Measurements from ENCODE around the gene RIPK4. TPM values are rescaled to one million over a fixed set of nuclear protein-coding genes. Genes with fewer than 3 reads are reported as not detected.
A peak's percentile ranks its signal among the peaks of the same experiment; 100 is the strongest.

The RIPK4 gene
- total RNA-seq, 1 donor from 2014 or later, result 13.7 TPM

- no peak for DNase-seq (ENCODE audit: extremely low spot score, unreplicated experiment)
- Mint-ChIP-seq H3K27me3 (peaks cover 3% of the 10 kb centered on the region), H3K4me1 (ENCODE audit: unreplicated experiment) (peaks cover 43% of the 10 kb centered on the region), H3K36me3 (no peaks in the 10 kb centered on the region), H3K4me3 (peak overlapping the region; percentile 59), H3K27ac (peak overlapping the region; percentile 62), H3K9me3 (no peaks in the 10 kb centered on the region)
- TF ChIP-seq, protein P1, sequence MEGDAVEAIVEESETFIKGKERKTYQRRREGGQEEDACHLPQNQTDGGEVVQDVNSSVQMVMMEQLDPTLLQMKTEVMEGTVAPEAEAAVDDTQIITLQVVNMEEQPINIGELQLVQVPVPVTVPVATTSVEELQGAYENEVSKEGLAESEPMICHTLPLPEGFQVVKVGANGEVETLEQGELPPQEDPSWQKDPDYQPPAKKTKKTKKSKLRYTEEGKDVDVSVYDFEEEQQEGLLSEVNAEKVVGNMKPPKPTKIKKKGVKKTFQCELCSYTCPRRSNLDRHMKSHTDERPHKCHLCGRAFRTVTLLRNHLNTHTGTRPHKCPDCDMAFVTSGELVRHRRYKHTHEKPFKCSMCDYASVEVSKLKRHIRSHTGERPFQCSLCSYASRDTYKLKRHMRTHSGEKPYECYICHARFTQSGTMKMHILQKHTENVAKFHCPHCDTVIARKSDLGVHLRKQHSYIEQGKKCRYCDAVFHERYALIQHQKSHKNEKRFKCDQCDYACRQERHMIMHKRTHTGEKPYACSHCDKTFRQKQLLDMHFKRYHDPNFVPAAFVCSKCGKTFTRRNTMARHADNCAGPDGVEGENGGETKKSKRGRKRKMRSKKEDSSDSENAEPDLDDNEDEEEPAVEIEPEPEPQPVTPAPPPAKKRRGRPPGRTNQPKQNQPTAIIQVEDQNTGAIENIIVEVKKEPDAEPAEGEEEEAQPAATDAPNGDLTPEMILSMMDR (conservative IDR thresholded peaks at IDR 0.05), result no peak
Observed at GRCh38 chr21:41712730-41713129, 54.1 kb downstream of the RIPK4 start.

DNA sequence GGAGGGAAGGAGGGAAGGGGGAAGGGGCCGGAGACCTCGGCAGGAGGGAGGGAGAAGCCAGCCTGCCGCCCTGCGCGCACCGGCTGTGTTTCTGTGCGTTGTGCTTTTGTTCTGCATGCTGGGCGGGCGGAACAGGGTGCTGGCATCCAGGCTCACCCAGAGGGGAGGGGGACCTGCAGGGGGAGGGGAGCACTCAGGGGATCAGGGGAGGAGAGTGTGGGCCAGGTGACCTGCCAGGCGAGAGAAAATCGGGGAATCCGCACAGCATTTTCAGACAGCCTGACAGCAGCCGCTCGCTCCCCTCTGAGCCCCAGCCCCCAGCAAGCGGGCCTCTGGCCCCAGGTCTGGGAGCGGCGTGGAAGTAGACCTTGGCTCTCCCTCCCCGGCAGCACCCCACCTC is 54.7 kb downstream of the RIPK4 start:
- Mint-ChIP-seq H3K27me3 (peaks cover 3% of the 10 kb centered on the region), H3K4me1 (ENCODE audit: unreplicated experiment) (peaks cover 43% of the 10 kb centered on the region), H3K27ac (peak overlapping the region; percentile 32), H3K4me3 (no peak overlapping the region), H3K36me3 (no peaks in the 10 kb centered on the region), H3K9me3 (peaks cover 1% of the 10 kb centered on the region)
- no peak for DNase-seq (ENCODE audit: extremely low spot score, unreplicated experiment)
- TF ChIP-seq, protein P1 (conservative IDR thresholded peaks at IDR 0.05), result no peak

DNA sequence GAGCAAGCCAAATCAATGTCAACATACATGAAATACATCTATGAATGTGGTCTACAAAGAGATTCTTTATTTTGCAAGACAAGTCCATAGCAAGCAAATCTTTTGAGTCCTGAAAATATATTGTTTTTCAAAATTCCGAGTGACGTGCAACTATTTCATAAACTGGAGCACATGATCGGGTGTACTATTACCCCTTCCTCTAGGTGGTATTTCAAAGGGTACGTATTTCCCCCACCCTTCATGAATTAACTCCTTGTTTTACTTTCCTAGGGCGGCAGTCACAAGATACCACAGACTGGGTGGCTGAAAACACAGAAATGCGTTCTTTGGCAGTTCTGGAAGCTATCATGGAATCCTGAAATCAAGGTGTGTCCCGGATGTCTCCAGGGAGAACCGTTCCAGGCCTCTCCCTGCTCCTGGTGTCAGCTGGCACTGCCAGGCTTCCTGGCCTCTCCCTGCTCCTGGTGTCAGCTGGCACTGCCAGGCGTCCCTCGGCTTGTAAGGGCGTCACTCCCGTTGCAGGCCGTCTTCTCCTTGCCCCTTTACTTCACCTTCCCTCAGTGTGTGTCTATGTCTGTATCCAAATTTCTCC is 55.3 kb downstream of the RIPK4 start:
- H3K4me1 Mint-ChIP-seq (ENCODE audit: unreplicated experiment), result peaks cover 40% of the 10 kb centered on the region
- no peak for DNase-seq (ENCODE audit: extremely low spot score, unreplicated experiment)
- peak overlapping the region; percentile 32 for H3K27ac Mint-ChIP-seq
- peaks cover 3% of the 10 kb centered on the region for H3K27me3 Mint-ChIP-seq
- peaks cover 3% of the 10 kb centered on the region for H3K9me3 Mint-ChIP-seq
- no peaks in the 10 kb centered on the region for H3K36me3 Mint-ChIP-seq
- TF ChIP-seq, protein P1 (conservative IDR thresholded peaks at IDR 0.05), result no peak
- H3K4me3 Mint-ChIP-seq, result no peak overlapping the region

DNA sequence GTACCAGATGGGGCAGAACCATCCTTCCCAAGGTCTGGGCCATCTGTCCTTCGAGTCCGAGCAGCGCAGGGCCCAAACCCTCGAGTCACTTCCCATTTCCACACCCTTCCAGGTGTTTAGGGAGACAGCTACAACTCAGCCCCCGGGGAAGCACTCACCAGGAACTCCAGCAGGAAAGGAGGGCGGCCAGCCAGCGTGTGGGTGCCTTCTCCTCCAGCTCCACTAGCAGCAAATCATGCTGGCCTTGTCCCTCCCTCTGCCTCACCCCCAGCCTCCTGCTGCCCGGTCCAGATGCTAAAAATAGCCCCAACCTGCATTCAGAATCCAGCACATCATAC is 56.1 kb downstream of the RIPK4 start:
- Mint-ChIP-seq H3K36me3 (no peaks in the 10 kb centered on the region), H3K4me3 (no peak overlapping the region), H3K4me1 (ENCODE audit: unreplicated experiment) (peaks cover 34% of the 10 kb centered on the region), H3K27me3 (peaks cover 3% of the 10 kb centered on the region), H3K9me3 (peaks cover 3% of the 10 kb centered on the region), H3K27ac (no peak overlapping the region)
- no peak for DNase-seq (ENCODE audit: extremely low spot score, unreplicated experiment)
- TF ChIP-seq, protein P1 (conservative IDR thresholded peaks at IDR 0.05), result no peak

- Mint-ChIP-seq H3K27ac (no peak overlapping the region), H3K4me1 (ENCODE audit: unreplicated experiment) (peaks cover 29% of the 10 kb centered on the region), H3K9me3 (peaks cover 3% of the 10 kb centered on the region), H3K27me3 (peaks cover 3% of the 10 kb centered on the region), H3K36me3 (no peaks in the 10 kb centered on the region), H3K4me3 (no peak overlapping the region)
- TF ChIP-seq, protein P1 (conservative IDR thresholded peaks at IDR 0.05), result no peak
- DNase-seq (ENCODE audit: extremely low spot score, unreplicated experiment), result no peak
Observed at GRCh38 chr21:41709965-41710822, 56.7 kb downstream of the RIPK4 start.

Measured in type B pancreatic cell (in vitro differentiated cells).